DOHH2 (cell line): ENCODE measurements around the gene RAB38.

Source experiments
- H3F3A ChIP-seq: fragments of 200-600 bp; sonication (generic), shearing (Covaris generic); 2 replicates; pipeline ENCODE4 v1.6.0; 2016; ENCODE audit warnings: antibody characterized with exemption, mild to moderate bottlenecking; ENCODE audit not compliant: control insufficient read depth, insufficient read depth
- H3K27ac ChIP-seq: fragments of 200-600 bp; sonication (generic); 2 replicates; pipeline ENCODE4 v1.5.1; 2014; ENCODE audit warnings: low read depth, mild to moderate bottlenecking, low read length, moderate library complexity
- H3K27me3 ChIP-seq: fragments of 200-600 bp; sonication (generic); 2 replicates; pipeline ENCODE4 v1.6.1; 2014; ENCODE audit warnings: mild to moderate bottlenecking, low read length, mixed read lengths; ENCODE audit not compliant: control insufficient read depth
- H3K36me3 ChIP-seq: fragments of 200-600 bp; sonication (generic); 2 replicates; pipeline ENCODE4 v1.6.1; 2014; ENCODE audit warnings: mild to moderate bottlenecking, low read length, moderate library complexity, mixed read lengths; ENCODE audit not compliant: control insufficient read depth
- H3K4me1 ChIP-seq: fragments of 200-600 bp; sonication (generic); 2 replicates; pipeline ENCODE4 v1.6.1; 2014; ENCODE audit warnings: mild to moderate bottlenecking, low read length, mixed read lengths; ENCODE audit not compliant: control insufficient read depth
- H3K4me2 ChIP-seq: fragments of 200-600 bp; sonication (generic); 2 replicates; pipeline ENCODE4 v1.6.0; 2014; ENCODE audit warnings: mild to moderate bottlenecking, low read length, moderate library complexity
- H3K4me3 ChIP-seq: fragments of 200-600 bp; sonication (generic); 2 replicates; pipeline ENCODE4 v1.5.1; 2014; ENCODE audit warnings: mild to moderate bottlenecking, low read length, mixed read lengths
- H3K79me2 ChIP-seq: fragments of 200-600 bp; sonication (generic); 2 replicates; pipeline ENCODE4 v1.6.1; 2014; ENCODE audit warnings: mild to moderate bottlenecking, low read length, mixed read lengths; ENCODE audit not compliant: control insufficient read depth
- H3K9me2 ChIP-seq: fragments of 200-600 bp; sonication (generic); replicated peaks from 2 replicates; pipeline ENCODE4 v1.6.1; 2014; ENCODE audit warnings: mild to moderate bottlenecking, low read length, mixed read lengths; ENCODE audit not compliant: control insufficient read depth
- H3K9me3 ChIP-seq: fragments of 200-600 bp; sonication (generic); 2 replicates; pipeline ENCODE4 v1.6.1; 2014; ENCODE audit warnings: antibody characterized with exemption, low read length, mixed read lengths; ENCODE audit not compliant: control insufficient read depth, insufficient read depth
- H4K20me1 ChIP-seq: fragments of 200-600 bp; sonication (generic); 2 replicates; pipeline ENCODE4 v1.6.0; 2014; ENCODE audit warnings: low read depth, mild to moderate bottlenecking, antibody characterized with exemption, low read length, moderate library complexity; ENCODE audit not compliant: control insufficient read depth, insufficient read depth
- EZH2phosphoT487 ChIP-seq: fragments of 200-600 bp; sonication (generic); IDR thresholded peaks from 2 replicates; pipeline ENCODE4 v1.6.1; 2017; ENCODE audit warnings: borderline replicate concordance, mild to moderate bottlenecking, antibody characterized with exemption, low read length, moderate library complexity, mixed read lengths
- TF ChIP-seq, protein P1 (sequence below): fragments of 200-600 bp; sonication (generic); IDR thresholded peaks from one replicate; pipeline ENCODE4 v1.5.1; 2014; ENCODE audit warnings: antibody characterized with exemption, mild to moderate bottlenecking, low read depth, low read length; ENCODE audit not compliant: poor library complexity, severe bottlenecking

RAB38 gene

DNA sequence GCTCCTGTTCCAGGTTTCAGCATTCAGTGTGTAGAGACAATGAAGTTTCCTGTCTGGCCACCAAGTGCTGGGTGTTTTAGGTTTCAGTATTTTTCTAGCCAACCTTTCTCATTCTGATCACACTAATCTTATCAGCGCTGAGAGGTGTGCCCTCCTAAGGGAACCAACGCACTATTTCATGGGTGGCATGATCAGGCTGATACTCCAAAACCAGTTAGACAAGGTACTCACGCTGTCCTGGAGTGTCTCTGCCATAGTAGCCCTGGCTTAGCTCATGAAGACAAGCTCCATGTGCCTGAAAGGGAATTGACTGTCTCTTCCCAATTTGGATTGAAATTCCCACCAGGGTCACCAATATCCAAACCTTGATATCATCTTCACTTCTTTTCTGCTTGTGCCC, 8.0 kb upstream of the RAB38 start:
- Histone ChIP-seq H3K27me3 (no peaks in the 10 kb centered on the region), H3K27ac (no peak overlapping the region), H3K36me3 (no peaks in the 10 kb centered on the region), H3K79me2 (no peaks in the 10 kb centered on the region), H3K4me2 (no peak overlapping the region), H3K9me3 (no peaks in the 10 kb centered on the region), H3K4me3 (no peak overlapping the region), H3F3A (no peaks in the 10 kb centered on the region), H3K9me2 (no peaks in the 10 kb centered on the region), H3K4me1 (no peaks in the 10 kb centered on the region), H4K20me1 (no peaks in the 10 kb centered on the region)
- no peak for TF ChIP-seq EZH2phosphoT487
- TF ChIP-seq, protein P1, sequence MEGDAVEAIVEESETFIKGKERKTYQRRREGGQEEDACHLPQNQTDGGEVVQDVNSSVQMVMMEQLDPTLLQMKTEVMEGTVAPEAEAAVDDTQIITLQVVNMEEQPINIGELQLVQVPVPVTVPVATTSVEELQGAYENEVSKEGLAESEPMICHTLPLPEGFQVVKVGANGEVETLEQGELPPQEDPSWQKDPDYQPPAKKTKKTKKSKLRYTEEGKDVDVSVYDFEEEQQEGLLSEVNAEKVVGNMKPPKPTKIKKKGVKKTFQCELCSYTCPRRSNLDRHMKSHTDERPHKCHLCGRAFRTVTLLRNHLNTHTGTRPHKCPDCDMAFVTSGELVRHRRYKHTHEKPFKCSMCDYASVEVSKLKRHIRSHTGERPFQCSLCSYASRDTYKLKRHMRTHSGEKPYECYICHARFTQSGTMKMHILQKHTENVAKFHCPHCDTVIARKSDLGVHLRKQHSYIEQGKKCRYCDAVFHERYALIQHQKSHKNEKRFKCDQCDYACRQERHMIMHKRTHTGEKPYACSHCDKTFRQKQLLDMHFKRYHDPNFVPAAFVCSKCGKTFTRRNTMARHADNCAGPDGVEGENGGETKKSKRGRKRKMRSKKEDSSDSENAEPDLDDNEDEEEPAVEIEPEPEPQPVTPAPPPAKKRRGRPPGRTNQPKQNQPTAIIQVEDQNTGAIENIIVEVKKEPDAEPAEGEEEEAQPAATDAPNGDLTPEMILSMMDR: no peak

DNA sequence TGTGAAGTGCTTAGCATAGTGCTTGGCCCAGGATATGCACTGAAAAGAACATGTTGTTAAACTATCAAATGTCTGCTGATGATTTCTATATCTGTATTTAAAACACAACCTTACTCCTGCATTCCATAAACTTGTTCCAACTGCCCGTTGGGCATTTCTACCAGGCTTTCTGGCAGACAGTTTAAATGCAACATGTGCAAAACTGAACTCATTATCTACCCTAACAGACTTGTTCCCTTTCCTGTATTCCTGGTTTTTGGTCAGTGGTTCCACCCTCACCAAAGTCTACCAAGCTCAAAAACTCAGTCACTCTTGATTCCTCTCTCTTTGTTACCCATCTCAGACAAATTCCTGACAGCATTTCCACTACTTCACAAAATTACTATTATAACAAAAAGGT, 6.5 kb upstream of the RAB38 start:
- TF ChIP-seq EZH2phosphoT487: no peak
- TF ChIP-seq, protein P1: no peak
- Histone ChIP-seq H3K4me3 (no peak overlapping the region), H3F3A (no peaks in the 10 kb centered on the region), H3K27ac (no peak overlapping the region), H3K36me3 (no peaks in the 10 kb centered on the region), H3K27me3 (no peaks in the 10 kb centered on the region), H3K9me3 (no peaks in the 10 kb centered on the region), H4K20me1 (no peaks in the 10 kb centered on the region), H3K79me2 (no peaks in the 10 kb centered on the region), H3K9me2 (no peaks in the 10 kb centered on the region), H3K4me2 (no peak overlapping the region), H3K4me1 (no peaks in the 10 kb centered on the region)

DNA sequence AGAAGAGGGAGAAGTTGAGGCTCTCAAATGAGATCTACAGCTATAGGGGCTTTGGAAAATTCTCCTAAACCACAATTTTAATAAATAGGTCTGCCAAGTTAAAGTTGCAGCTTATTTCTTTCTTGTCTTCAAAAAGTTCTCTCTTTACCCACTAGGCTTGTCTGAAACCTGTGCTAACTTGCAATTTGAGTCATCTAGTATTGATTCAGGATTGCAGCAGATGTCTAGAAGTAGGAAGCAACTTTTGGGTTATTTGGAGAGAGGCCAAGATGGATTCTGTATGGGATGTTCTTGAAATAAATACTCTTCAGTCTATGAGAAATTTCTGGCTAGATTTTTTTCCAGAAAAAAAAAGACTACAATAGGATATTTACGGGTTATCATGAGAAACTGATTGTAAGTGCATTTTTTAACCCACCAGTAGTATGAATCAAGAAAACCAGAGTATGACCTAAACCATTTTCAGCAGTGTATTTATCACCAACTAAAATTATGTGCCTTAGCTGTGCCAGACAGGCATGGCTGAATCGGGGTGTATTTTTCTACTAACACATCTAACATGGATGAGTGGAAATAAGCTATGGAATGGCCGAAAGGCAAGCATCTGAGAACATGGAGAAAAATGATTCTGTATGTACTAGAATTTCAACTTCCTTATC, 4.9 kb upstream of the RAB38 start:
- Histone ChIP-seq H3K9me3 (no peaks in the 10 kb centered on the region), H4K20me1 (no peaks in the 10 kb centered on the region), H3K79me2 (no peaks in the 10 kb centered on the region), H3K27ac (no peak overlapping the region), H3K27me3 (no peaks in the 10 kb centered on the region), H3K4me3 (no peak overlapping the region), H3K4me1 (no peaks in the 10 kb centered on the region), H3K9me2 (no peaks in the 10 kb centered on the region), H3F3A (no peaks in the 10 kb centered on the region), H3K4me2 (no peak overlapping the region), H3K36me3 (no peaks in the 10 kb centered on the region)
- TF ChIP-seq EZH2phosphoT487: no peak
- TF ChIP-seq, protein P1: no peak
